ENCODE data around the gene SMIM29. TPM values are rescaled to one million over a fixed set of nuclear protein-coding genes. Genes with fewer than 3 reads are reported as not detected.

The SMIM29 gene
- total RNA-seq, 1 donor from 2014 or later = 33.2 TPM

DNA sequence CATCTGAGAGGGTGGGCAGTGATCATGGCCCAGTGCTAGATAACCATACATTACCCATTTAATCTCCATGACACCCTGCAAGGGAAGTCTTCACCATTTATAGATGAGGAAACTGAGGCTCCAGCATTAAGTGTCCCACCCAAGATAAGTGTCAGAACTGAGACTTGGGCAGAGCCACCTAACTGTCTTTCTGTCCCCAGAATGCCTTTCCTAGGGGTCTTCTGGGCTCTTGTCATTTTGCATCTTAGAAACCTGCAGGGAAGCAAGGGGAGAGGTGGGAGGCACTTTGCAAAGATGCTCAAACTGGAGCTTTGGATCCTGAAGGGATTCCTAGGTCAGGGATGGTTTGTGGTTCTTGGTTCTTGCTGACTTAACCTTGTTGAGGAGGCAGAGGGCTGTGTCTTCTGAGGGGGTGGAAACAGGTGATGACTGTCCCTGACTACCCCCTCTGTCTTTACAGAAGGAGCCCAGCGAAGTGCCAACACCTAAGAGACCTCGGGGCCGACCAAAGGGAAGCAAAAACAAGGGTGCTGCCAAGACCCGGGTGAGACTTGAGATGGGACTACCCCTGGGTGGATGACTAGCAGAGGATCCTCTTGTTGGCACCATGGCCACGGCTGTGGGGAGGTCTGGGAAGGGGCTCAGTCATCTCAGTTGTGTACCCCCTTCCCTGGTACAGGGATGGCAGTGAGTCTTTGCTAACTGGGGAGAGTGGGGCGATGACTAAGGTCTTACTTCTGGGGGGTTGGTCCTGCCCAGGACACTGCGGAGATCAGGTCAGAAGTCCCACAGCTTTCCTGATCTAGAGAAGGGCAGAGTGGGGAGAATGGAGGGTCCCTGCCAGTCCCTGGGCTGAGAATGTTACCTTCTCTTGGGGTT, 6.3 kb downstream of the SMIM29 start:
- TF ChIP-seq, protein P1, sequence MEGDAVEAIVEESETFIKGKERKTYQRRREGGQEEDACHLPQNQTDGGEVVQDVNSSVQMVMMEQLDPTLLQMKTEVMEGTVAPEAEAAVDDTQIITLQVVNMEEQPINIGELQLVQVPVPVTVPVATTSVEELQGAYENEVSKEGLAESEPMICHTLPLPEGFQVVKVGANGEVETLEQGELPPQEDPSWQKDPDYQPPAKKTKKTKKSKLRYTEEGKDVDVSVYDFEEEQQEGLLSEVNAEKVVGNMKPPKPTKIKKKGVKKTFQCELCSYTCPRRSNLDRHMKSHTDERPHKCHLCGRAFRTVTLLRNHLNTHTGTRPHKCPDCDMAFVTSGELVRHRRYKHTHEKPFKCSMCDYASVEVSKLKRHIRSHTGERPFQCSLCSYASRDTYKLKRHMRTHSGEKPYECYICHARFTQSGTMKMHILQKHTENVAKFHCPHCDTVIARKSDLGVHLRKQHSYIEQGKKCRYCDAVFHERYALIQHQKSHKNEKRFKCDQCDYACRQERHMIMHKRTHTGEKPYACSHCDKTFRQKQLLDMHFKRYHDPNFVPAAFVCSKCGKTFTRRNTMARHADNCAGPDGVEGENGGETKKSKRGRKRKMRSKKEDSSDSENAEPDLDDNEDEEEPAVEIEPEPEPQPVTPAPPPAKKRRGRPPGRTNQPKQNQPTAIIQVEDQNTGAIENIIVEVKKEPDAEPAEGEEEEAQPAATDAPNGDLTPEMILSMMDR (IDR thresholded peaks at IDR 0.05; ENCODE audit: insufficient read depth, low read length, poor library complexity, severe bottlenecking) = no peak
- Histone ChIP-seq H3K4me3 (ENCODE audit: low read depth, low read length) (no peak overlapping the region), H3K27me3 (ENCODE audit: control insufficient read depth, insufficient read depth, low read length) (no peaks in the 10 kb centered on the region), H3K36me3 (ENCODE audit: control insufficient read depth, insufficient read depth, low read length) (peaks cover 5% of the 10 kb centered on the region)
- DNase-seq (ENCODE audit: low read depth) = no peak

DNA sequence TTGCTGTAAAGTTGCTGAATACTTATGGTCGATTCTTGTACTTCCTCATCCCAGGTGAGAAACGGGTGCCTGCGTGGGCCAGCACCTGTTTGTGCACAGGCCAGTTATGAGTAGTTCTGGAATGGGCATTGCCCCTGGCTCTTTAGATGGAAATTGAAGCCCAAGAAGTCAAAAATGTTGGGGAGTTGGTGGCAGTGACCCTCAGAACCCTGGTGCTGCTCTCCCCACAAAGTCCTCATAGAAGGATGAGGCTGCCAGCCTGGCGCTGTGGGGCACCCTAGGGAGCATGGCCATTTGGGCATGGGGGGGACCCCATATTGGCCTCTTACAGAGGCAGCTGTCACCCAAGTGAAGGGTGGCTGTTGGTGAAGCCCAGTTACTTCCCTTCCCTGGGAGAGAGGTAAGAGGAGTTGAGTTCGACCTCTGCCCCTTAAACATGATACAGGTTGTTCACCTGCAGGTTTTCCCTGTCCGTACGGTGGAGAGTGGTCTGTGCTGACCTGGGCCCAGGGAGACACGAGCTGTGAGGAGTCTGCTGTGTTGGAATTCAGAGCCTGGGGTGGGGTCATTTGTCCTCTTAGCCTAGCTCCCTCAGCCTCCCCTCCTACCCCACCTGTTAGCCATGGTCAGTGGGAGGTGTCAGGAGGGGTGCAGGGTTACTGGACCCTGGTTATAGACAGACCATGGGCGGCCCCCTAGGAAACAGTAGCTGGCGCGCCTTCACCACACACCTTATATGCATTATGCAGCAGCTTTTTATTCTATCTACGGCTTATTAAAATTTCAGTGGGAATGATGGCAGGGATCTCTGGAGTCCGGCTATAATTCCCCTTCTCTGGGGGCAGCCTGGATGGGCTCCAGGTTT, 7.2 kb downstream of the SMIM29 start:
- TF ChIP-seq, protein P1 (IDR thresholded peaks at IDR 0.05; ENCODE audit: insufficient read depth, low read length, poor library complexity, severe bottlenecking) = no peak
- no peak overlapping the region for H3K4me3 ChIP-seq (ENCODE audit: low read depth, low read length)

DNA sequence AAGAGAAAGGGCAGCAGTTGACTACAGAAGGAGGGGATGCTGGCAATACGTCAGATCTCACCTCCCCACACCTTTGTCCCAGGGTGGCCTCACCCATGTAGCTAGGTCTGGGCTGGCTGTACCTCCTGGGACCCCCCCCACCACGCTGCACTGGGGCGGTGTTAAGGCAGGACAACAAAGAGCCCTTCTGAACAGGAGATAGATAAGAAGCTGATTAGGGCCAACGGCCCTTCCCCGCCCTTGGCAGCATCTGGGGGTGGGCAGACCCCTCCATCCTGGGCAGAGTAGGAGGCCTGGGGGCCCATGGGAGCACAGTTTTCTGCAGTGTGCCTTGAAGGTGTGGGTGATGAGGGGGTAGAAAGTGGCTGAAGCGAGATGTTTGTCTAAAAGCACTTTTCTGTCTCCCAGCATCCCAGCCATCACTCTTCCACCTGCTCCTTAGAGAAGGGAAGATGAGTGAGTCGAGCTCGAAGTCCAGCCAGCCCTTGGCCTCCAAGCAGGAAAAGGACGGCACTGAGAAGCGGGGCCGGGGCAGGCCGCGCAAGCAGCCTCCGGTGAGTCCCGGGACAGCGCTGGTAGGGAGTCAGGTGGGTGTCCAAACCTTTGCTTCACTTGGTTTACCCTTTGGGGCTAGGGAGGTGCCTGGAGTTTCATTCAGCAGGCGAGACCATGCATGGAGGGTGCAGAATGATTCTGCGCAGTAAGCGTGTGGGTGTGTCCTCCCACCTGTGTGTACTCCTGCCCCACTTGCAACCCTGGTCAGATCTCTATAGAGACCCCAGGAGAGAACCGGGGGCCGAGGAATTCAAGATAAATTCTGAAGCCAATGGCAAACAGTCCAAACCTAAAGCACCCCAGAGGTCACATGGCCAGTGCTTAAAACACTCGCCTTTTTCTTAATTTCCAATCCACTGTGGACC, 8.2 kb downstream of the SMIM29 start:
- Histone ChIP-seq H3K4me3 (ENCODE audit: low read depth, low read length) (no peak overlapping the region), H3K36me3 (ENCODE audit: control insufficient read depth, insufficient read depth, low read length) (peaks cover 5% of the 10 kb centered on the region)

More for the DNA sequence above, 7.2 kb downstream of the SMIM29 start:
- DNase-seq (ENCODE audit: low read depth) = no peak
- H3K36me3 ChIP-seq (ENCODE audit: control insufficient read depth, insufficient read depth, low read length) = peaks cover 5% of the 10 kb centered on the region
- no peaks in the 10 kb centered on the region for H3K27me3 ChIP-seq (ENCODE audit: control insufficient read depth, insufficient read depth, low read length)

DNA sequence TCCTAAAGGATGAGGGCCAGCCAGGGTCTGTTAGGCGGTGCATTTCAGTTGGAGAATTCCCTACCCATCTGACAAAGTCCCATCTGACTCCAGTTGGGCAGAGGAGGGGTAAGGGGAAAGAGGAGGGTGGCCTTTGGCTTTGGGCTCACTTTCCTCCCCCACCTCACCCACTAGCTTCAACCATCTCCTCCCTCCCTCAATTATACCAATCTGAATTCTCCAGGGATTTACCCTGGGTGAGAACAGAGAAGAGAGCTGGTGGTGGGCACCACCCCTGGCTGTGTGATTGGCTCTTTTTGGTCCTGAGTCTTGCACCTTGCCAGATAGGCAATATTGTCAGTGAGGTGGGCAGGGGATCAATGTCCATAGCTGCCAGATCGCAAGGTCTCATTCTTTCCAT, 8.9 kb downstream of the SMIM29 start:
- Histone ChIP-seq H3K36me3 (ENCODE audit: control insufficient read depth, insufficient read depth, low read length) (peaks cover 5% of the 10 kb centered on the region), H3K4me3 (ENCODE audit: low read depth, low read length) (no peak overlapping the region), H3K27me3 (ENCODE audit: control insufficient read depth, insufficient read depth, low read length) (no peaks in the 10 kb centered on the region)
- TF ChIP-seq, protein P1 (IDR thresholded peaks at IDR 0.05; ENCODE audit: insufficient read depth, low read length, poor library complexity, severe bottlenecking) = no peak
- DNase-seq (ENCODE audit: low read depth) = no peak

More for the DNA sequence above, 8.2 kb downstream of the SMIM29 start:
- no peak for DNase-seq (ENCODE audit: low read depth)
- TF ChIP-seq, protein P1 (IDR thresholded peaks at IDR 0.05; ENCODE audit: insufficient read depth, low read length, poor library complexity, severe bottlenecking) = no peak
- H3K27me3 ChIP-seq (ENCODE audit: control insufficient read depth, insufficient read depth, low read length) = no peaks in the 10 kb centered on the region

DNA sequence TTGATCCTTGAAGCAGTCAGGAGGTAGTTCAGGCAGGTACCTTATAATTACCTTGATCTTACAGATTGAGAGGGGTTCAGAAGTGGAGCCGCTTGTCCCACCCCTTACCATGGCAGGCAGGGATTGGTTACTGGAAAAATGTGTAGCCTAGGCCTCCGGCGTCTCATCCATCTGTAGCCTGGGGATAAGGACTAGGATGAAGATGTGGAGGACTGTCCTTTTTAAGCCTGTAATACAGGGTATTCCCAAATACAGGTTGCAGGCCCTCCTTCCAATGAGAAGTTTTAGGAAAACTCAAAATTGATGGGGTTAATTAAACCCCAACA, 9.3 kb downstream of the SMIM29 start:
- no peaks in the 10 kb centered on the region for H3K27me3 ChIP-seq (ENCODE audit: control insufficient read depth, insufficient read depth, low read length)
- DNase-seq (ENCODE audit: low read depth) = no peak
- peaks cover 5% of the 10 kb centered on the region for H3K36me3 ChIP-seq (ENCODE audit: control insufficient read depth, insufficient read depth, low read length)
- no peak overlapping the region for H3K4me3 ChIP-seq (ENCODE audit: low read depth, low read length)
- TF ChIP-seq, protein P1 (IDR thresholded peaks at IDR 0.05; ENCODE audit: insufficient read depth, low read length, poor library complexity, severe bottlenecking) = no peak

All from kidney epithelial cell (primary cell).